Frontal cortex (tissue), 4 donors: ENCODE measurements around the gene E2F8. TPM values are rescaled to one million over a fixed set of nuclear protein-coding genes. Genes with fewer than 3 reads are reported as not detected.
"Not testable (repeated sequence)": the region's sequence is repeated elsewhere in the genome, so short reads cannot be mapped to it uniquely, and the experiment has no call there.

Experiments used
- DNase-seq, 2 donors: peaks; one replicate each; pipeline ENCODE4 v3.0.0; 2012; ENCODE audit warnings: low spot score in 2 of 2
- FAIRE-seq: peaks from 2 replicates; lab custom pipeline; 2012; peaks lifted over from hg19 to GRCh38; lab: Jason Lieb, UNC
- total RNA-seq: library from RNA; depleted of rRNA; stranded (reverse); fragments of >200 nt; gene quantifications from one replicate; pipeline ENCODE4 v1.2.3, GENCODE V29; 2014
- donor health status: control.
- donor health status: control.
- donor health status: control.

The E2F8 gene
- 0.41 TPM for total RNA-seq

- no peak for FAIRE-seq
- peak; percentile 96 to 98 for DNase-seq
Observed at GRCh38 chr11:19240420-19241259, at the start of gene E2F8. TSS of gene E2F8 (minus strand) at chr11:19240945. CDS start at chr11:19240121, 824 bp downstream.

GRCh38 chr11:19290356-19290755 lies 49.6 kb upstream of the E2F8 start:
- no peak for FAIRE-seq
- DNase-seq = no peak

DNA sequence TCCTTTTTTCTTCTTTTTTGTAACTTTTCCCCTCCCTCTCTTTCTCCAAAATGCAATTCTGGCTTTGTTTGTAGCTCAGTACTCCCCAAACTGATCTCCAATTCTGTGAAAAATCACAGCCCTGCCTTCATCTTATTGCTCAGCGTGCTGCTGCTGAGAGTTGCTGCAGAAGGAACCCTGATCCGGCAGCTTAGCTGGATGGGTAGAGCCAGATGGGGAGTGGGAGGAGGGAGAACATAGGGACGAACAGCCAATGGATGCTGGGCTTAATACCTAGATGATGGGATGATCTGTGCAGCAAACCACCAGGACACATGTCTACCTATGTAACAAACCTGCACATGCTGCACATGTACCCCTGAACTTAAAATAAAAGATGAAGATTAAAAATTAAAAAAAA lies 47.5 kb upstream of the E2F8 start:
- FAIRE-seq = no peak
- DNase-seq = no peak

GRCh38 chr11:19286411-19286810 lies 45.7 kb upstream of the E2F8 start:
- FAIRE-seq (no peak), DNase-seq (no peak)

GRCh38 chr11:19284881-19285280 lies 44.1 kb upstream of the E2F8 start:
- no peak for FAIRE-seq

DNA sequence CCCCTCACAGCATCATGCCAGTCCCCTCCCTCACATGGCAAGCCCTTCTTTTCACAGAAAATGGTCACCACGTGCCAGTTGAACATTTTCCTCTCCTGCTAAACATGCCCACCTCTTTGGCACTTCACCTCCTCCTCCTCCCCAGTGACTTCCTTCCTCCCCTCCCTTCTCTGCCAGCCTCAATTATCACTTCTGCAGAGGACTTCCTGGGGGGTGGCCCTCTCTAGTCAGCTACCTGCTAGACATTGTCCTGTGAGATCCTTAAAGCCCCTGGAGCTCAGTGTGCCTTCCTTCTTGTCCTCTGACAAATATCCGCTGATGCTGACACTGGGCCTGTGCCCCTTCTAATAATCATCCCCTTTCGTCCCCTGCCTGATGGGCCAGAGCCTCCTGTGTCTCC lies 43.2 kb upstream of the E2F8 start:
- DNase-seq = no peak
- FAIRE-seq = no peak

More at GRCh38 chr11:19284881-19285280, 44.1 kb upstream of the E2F8 start:
- DNase-seq = no peak

DNA sequence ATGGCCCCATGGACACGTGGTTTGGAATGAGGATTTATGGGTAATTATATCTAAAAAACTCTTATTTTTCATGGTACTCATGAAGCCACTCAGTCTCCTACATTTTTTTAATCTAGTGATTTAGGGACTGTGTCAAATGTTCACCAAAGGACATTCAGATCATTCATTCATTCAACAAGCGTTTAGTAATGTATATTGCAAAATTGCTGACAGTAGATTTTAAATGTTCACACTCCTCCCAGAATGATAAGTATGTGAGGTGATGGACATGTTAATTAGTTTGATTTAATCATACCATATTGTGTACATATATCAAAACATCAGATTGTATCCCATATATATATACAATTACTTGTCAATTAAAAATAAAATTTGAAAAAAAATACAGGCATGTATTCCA lies 40.8 kb upstream of the E2F8 start:
- FAIRE-seq (no peak), DNase-seq (no peak)

DNA sequence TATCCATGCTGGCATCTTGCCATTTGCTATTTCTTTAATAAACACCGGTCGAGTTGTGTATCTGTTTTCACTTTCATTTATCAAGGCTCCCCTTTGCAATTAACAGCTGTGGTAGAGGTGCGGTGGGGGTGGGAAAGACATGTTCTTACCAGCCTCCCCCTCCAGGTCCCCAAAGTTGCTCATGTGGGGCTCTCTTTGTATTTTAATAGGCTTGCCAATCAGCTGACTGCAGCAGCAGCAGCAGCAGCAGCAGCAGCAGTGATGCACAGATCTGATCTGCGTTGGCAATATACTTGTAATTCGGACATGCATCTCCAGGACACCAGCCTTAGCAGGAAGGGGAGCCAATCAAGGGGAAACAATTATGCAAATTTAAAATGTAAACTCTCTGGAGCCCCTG lies 40.3 kb upstream of the E2F8 start:
- FAIRE-seq (no peak), DNase-seq (no peak)

DNA sequence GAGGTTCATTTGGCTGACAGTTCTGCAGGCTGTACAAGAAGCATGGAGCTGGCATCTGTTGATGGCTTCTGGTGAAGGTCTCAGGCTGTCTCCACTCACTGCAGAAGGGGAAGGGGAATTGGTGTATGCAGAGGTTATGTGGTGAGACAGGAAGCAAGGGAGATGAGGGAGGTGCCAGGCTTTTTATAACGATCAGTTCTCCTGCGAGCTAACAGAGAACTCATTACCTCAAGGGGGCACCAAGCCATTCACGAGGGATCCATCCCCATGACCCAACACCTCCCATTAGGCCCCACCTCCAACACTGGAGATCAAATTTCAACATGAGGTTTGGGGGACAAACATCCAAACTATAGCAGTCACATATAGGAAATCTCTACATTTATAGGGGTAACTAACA lies 38.7 kb upstream of the E2F8 start:
- DNase-seq (no peak), FAIRE-seq (no peak)

DNA sequence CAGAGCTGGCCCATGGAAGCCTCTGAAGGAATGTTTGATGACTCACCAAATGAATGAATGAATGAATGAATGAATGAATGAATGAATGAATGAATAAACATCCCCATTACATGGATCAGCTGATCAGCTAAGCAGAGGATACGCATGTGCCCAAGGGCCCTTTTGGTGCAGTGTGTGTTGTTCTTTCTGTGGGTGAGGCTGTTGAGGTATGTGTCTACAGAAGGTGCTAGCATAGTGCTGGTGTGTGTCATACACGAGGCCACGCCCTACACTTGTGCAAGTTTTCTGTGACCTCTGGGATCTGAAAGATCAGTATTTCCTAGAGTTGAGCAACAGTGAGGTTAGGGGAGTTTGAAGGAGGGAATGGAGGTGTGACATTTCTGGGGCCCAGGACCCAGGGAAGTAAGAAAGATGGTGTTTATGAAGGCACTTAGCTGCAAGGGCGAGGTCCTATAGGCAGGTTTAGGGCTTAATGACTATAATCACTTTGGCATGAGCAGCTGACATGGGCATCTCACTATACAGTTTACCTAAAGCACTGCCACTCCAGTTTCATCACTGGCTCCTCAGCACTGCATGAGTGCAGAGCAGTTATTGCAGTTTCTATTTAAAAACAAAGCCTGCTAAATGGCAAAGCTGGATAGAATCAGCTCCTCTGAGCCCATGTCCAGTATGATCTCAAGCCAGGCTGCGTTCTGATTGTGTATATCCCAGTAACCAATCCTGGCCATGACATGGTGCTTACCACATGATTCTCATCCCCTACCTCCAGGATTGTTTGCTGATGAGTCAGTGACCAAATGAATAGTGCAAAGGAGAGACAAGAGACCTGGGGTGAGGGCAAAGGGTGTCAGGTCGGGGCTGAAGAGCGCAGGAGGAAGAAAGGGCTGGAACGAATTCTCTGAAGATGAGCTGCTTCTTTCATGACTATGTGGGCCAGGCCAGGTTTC lies 36.4 kb upstream of the E2F8 start:
- FAIRE-seq (no peak), DNase-seq (no peak)

GRCh38 chr11:19275496-19275895 lies 34.8 kb upstream of the E2F8 start:
- FAIRE-seq (no peak), DNase-seq (no peak)

DNA sequence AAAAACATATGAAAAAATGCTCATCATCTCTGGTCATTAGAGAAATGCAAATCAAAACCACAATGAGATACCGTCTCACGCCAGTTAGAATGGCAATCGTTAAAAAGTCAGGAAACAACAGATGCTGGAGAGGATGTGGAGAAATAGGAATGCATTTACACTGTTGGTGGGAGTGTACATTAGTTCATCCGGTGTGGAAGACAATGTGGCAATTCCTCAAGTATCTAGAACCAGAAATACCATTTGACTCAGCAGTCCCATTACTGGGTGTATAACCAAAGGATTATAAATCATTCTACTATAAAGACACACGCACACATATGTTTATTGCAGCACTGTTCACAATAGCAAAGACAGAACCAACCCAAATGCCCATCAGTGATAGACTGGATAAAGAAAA lies 32.5 kb upstream of the E2F8 start:
- not testable (repeated sequence) for FAIRE-seq, DNase-seq

DNA sequence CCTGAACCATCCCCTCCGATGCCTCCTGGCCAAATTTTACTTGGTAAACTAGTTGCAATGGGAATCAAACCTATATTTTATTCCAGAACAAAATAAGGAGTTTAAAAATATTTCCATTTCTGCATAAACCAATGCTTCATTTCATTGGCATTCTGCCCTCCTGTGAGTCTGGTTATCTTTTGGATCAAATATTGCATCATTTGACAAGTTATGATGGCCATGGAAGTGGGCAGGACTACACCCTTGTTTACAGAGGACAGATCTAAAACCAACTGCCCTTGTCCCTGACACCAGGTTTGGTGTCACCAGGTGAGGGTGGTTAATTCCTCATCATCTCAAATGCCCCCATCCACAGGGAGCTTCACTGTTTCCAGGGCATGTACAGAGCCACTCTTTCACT lies 28.2 kb upstream of the E2F8 start:
- DNase-seq = no peak
- no peak for FAIRE-seq

GRCh38 chr11:19267567-19267966 lies 26.8 kb upstream of the E2F8 start:
- DNase-seq (no peak), FAIRE-seq (no peak)

DNA sequence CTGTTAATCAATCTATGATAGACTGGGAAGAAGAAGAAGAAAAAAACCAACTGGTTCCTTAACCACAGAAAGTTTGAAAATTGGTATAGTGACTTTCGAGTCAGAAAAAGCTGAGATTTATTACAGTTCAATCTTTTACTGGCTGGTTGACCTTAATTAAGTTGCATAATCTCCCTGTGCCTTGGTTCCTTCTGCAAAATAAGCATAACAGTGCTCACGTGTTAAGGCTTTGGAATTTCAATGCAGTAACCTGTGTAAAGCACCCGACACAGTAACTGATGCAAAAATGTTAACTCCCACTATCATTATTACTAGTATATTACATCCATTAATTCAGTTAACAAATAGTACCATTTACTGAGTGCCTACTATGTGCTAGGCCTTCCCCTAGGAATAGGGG lies 22.6 kb upstream of the E2F8 start:
- DNase-seq = no peak
- FAIRE-seq = no peak

DNA sequence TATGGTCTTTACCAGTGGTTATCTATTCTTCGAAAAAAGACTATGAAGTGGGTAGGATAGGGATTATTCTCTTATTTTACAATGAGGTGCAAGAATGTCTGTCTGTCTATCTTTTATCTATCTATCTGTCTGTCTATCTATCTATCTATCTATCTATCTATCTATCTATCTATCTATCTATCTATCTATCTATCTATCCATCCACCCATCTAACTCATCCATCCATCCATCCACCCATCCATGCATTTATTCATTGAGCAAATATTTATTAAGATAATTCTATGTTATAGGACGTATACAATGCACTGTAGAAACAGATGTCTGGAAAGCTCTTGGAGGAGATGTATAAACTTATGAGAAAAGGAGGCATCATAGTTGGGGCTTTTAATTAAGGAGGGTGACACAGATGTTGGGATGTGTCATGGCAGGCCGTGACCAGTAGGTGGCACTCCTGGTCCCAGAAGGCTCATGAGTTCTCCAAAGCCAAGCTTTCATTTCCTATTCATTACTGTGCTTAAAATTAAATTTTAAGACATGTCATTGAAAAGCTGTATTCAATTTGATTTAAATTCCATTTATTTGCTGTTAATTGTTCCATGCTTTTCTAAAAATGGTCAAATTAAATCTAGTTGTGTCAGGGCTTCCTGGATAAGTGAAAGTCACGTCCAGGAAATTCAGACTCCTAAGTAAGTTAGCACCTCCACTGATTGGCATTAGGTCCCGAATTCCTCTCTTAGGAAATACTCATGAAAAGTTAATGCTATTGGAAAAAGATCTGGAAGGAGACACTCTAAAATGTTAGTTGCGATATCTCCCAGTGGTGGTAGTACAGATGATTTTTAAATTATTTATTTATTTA lies 19.0 kb upstream of the E2F8 start:
- peak; percentile 91 for FAIRE-seq
- DNase-seq = peak in 1 of 2 donors; percentile 53

DNA sequence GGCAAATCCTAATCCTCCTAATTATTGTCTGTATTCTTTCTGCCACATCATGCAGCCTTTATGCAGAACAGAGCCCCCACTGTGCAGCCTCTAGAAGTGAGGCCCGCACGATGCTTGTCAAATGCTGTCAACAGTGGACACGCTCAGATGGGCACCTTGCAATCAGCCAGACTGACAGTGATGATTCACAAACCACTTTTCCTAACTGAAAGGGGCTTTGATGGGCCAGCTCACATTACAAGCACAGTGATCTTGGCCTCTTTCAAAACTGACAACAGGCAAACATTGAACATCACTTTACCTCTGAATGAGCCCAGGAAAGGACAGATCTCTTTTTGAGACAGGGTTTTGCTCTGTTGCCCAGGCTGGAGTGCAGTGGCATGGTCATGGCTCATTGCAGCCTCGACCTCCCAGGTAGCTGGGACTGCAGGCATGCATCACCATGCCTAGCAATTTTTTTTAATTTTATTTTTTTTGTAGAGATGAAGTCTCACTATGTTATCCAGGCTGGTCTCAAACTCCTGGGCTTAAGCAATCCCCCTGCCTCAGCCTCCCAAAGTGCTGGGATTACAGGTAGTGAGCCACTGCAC lies 18.0 kb upstream of the E2F8 start:
- FAIRE-seq (no peak), DNase-seq (no peak)

GRCh38 chr11:19254441-19254840 lies 13.7 kb upstream of the E2F8 start:
- not testable (repeated sequence) for FAIRE-seq, DNase-seq

- no peak for FAIRE-seq
- no peak for DNase-seq
Observed at GRCh38 chr11:19253817-19254216, 13.1 kb upstream of the E2F8 start.
